Activated CD4-positive, alpha-beta memory T cell treated with anti-CD3 and anti-CD28 coated beads for 36 hours (primary cell): ENCODE measurements around the gene COL18A1. TPM values are rescaled to one million over a fixed set of nuclear protein-coding genes. Genes with fewer than 3 reads are reported as not detected.

Experiments
- CTCF ChIA-PET: fragments of 350-600 bp; sonication (Branson Sonifier 250); formaldehyde crosslinking; loops from one replicate; lab custom pipeline; 2021; ENCODE audit warnings: antibody characterized with exemption, inconsistent platforms; lab: Charles Lee
- POLR2A ChIA-PET: fragments of 350-600 bp; sonication (Branson Sonifier 250); formaldehyde crosslinking; loops from one replicate; lab custom pipeline; 2021; ENCODE audit warnings: antibody characterized with exemption; lab: Charles Lee
- DNase-seq: peaks from one replicate; pipeline ENCODE4 v3.0.0-alpha.2; 2020
- H3K27ac Mint-ChIP-seq: one replicate; pipeline ENCODE4 v1.8.0; 2021; ENCODE audit warnings: mixed read lengths
- H3K27me3 Mint-ChIP-seq: one replicate; pipeline ENCODE4 v1.8.0; 2021; ENCODE audit warnings: mixed read lengths
- H3K36me3 Mint-ChIP-seq: one replicate; pipeline ENCODE4 v1.8.0; 2021; ENCODE audit warnings: mixed read lengths
- H3K4me1 Mint-ChIP-seq: one replicate; pipeline ENCODE4 v1.8.0; 2021; ENCODE audit warnings: low read depth, mixed read lengths
- H3K4me3 Mint-ChIP-seq: one replicate; pipeline ENCODE4 v1.8.0; 2021; ENCODE audit warnings: mild to moderate bottlenecking, mixed read lengths
- H3K9me3 Mint-ChIP-seq: one replicate; pipeline ENCODE4 v1.8.0; 2021; ENCODE audit warnings: mixed read lengths
- intact Hi-C: fragments of 100-400 bp; cut with micrococcal nuclease; formaldehyde crosslinking; loops from one replicate; pipeline ENCODE4 v1.15.1; 2023
- total RNA-seq, 2 experiments: library from RNA; stranded (reverse); gene quantifications; one replicate each; pipeline ENCODE4 v1.2.3, GENCODE V29; 2021

COL18A1 gene
- total RNA-seq, 2 experiments from 2014 or later, result 4.5 TPM

DNA sequence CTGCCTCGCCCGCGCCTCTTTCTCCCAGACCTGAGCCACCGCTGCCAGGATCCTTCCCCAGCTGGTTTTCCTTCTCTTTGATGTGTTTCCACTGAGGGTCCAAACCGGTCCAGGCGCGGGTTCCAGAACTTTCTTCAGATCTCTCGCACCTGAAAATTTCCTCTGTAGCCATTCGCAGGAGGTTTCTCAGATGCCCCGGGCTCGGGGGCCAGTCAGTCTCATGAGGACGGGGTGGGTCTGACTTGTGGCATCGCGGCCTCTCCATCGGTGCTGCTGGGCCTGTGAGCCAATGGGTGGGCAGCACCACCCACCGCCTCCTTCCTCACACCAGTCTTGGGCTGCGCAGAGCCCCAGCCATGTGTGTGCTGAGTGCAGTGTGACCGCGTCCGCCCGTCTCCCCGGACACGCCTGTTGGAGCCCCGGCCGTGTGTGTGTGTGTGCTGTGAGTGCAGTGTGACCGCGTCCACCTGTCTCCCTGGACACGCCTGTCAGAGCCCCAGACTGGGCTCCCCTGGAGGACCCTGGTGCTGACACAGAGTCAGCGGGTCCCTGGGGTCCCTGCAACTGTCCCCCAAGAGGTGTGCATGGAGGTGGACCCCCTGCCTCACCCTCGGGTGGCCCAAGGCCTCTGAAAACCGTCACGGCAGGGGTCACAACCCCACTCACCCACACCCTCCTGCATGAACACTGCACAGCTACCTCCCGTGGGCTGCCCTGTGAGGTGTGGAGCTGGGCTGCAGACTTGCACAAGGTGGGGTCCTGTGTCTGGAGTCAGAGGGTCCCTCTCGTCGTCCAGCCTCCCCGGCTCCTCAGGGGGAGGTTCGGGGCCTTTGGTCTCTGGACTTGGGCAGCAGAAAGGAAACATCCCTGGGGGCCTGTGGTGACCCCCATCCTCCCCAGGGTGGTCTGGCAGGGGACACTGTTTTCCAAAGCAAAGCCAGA lies 20.2 kb downstream of the COL18A1 start:
- Mint-ChIP-seq H3K4me3 (no peak overlapping the region), H3K36me3 (no peaks in the 10 kb centered on the region), H3K9me3 (no peaks in the 10 kb centered on the region), H3K27me3 (no peaks in the 10 kb centered on the region), H3K27ac (no peak overlapping the region), H3K4me1 (no peaks in the 10 kb centered on the region)
- ChIA-PET POLR2A (no interaction called here), CTCF (no interaction called here)
- intact Hi-C loops, result no loop called here
- no peak for DNase-seq

DNA sequence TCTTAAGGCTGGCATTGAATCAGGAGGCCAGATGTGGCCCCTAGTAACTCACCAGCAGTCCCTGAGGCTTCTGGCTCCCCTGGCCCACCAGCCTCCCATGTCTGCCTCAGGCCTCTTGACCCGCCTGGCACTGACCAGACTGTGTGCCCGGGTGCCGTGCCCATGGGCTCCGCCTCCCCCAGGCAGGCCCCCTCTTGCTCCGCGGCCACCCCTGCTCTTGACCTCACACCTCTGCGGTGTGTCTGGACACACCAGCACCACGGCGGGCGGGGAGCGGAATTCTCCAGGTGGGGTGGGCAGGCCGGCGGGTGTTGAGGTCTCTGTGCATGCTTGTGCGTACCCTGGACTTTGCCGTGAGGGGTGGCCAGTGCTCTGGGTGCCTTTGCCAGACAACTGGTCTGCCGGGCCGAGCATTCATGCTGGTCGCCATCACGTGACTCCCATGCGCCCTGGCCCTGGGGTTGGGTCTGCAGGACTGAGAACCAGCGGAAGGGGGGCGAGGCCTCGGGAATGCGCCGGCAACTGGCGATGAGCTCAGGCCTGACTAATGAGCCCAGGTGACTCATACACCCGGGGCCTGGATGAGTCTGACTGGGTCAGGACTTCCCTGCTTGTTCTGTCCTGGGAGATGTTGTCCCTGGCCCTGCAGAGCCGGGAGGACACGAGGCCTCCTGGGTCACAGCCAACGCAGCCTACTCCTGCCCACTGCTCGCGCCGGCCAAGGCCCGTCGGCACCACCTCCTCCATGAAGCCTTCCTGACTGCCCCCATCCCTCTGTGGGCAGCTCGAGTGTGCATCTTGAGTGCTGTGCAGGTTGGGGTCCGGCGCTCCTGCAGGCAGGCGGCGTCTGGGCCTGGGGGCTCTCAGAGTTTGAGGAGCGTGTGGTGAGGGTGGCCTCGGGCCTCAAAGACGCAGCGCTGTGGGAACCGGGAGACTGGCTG lies 22.6 kb downstream of the COL18A1 start:
- H3K9me3 Mint-ChIP-seq, result no peaks in the 10 kb centered on the region
- DNase-seq, result no peak
- no peak overlapping the region for H3K27ac Mint-ChIP-seq
- no peak overlapping the region for H3K4me3 Mint-ChIP-seq
- H3K4me1 Mint-ChIP-seq, result no peaks in the 10 kb centered on the region
- intact Hi-C loops, result no loop called here
- peaks cover 3% of the 10 kb centered on the region for H3K27me3 Mint-ChIP-seq
- POLR2A ChIA-PET, result no interaction called here
- no peaks in the 10 kb centered on the region for H3K36me3 Mint-ChIP-seq
- CTCF ChIA-PET, result no interaction called here

DNA sequence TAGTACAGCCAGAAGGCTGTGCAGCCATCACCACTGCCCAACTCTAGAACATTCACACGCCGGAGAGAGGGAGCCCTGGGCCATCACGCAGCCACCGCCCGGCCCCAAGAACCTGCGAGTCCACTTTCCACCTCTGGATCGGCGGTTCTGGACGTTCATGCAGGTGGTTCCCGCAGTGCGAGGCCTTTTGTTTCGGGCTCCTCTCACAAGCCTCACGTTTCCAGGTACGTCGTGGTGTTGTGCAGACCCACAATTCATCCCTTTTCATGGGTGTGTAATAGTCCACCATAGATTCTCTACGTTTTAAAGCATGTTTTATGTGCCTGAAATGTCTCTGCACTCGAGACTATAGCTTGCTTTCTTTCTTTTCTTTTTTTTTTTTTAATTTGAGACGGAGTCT lies 23.6 kb downstream of the COL18A1 start:
- no peak for DNase-seq
- no peaks in the 10 kb centered on the region for H3K9me3 Mint-ChIP-seq
- ChIA-PET CTCF (no interaction called here), POLR2A (no interaction called here)
- H3K36me3 Mint-ChIP-seq, result no peaks in the 10 kb centered on the region
- H3K4me1 Mint-ChIP-seq, result no peaks in the 10 kb centered on the region
- intact Hi-C loops, result no loop called here
- H3K27ac Mint-ChIP-seq, result no peak overlapping the region
- H3K4me3 Mint-ChIP-seq, result no peak overlapping the region
- H3K27me3 Mint-ChIP-seq, result peaks cover 3% of the 10 kb centered on the region

DNA sequence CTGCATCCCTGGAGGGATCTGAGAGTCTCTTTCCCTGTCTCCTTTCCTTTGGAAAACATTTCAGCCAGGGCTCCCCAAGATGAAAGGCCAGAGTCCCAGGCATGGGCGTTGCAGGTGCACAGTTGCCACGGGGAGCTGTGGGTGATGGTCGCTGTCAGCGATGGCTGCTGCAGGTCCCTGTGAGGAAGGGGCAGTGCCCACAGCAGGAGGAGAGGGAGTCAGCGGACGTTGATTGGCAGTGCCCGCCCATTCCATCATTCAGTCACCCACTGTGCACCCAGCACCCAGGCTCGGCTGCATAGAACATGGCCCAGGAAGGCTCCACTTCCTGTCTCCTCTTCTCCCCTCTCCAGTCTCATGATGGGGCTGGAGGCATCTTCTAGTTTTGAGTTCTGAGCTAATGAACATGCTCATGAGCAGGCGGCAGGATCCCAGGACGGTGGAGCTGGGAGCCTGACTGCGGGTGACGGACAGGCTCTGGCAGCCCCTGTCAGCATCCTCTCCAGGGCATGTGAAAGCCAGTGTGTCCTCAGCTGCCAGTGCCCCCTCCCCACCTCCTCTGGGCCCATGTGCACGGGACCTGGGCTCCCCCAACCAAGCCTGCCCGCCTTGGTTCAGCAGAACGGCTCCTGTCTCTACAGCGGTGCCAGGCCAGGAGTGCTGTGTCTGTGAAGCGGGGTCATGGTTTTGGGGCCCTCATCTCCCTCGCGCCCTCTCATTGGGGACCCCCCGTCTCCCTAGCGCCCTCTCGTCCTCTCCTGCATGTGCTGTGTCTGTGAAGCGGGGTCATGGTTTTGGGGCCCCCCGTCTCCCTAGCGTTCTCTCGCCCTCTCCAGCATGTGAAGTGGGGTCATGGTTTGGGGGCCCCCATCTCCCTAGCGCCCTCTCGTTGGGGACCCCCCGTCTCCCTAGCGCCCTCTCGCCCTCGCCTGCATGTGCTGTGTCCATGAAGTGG lies 24.5 kb downstream of the COL18A1 start:
- ChIA-PET CTCF (no interaction called here), POLR2A (no interaction called here)
- H3K36me3 Mint-ChIP-seq, result no peaks in the 10 kb centered on the region
- H3K4me3 Mint-ChIP-seq, result no peak overlapping the region
- H3K9me3 Mint-ChIP-seq, result no peaks in the 10 kb centered on the region
- H3K27me3 Mint-ChIP-seq, result peaks cover 6% of the 10 kb centered on the region
- DNase-seq, result no peak
- H3K27ac Mint-ChIP-seq, result no peak overlapping the region
- H3K4me1 Mint-ChIP-seq, result no peaks in the 10 kb centered on the region
- intact Hi-C loops, result no loop called here

DNA sequence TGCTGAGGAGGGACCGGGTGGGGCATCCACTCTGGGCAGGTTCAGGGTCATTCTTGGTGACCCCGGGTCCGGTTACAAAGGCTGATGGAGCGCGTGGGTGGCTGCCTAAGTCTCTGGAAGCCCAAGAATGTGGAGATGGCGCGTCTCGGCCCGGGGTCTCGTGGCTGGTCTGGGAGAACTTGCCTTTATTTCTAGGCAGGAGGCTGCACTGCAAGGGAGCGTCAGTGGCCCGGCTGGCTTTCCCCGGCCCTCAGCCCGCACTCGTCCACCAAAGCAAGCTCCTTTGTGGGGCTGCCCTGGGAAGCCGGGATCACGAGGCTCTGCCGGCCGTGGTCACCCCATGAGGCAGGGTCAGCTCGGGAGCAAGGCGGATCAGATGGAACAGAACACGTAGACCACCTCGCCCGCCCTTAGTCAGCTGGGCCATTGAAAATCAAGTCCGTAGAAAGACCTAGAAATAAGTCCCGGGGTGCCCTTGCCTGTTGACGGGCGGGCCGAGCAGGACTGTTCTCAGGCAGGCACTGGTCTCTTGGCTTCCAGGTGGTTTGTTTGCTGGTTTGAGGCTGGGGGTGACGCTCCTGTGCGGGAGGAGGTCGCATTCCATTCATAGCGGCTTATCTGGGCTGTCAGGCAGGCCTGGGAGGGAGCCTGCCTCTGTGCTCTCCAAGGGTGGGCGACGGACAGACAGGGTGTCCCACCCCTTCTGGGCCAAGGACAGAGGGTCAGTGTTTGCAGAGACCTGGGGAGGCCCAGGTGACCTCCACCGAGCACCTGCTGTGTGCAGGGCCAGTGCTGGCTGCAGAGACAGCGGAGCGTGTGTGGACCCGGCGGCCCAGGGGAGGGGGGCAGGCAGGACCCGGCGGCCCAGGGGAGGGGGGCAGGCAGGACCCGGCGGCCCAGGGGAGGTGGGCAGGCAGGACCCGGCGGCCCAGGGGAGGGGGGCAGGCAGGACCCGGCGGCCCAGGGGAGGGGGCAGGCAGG lies 25.8 kb downstream of the COL18A1 start:
- DNase-seq, result no peak
- Mint-ChIP-seq H3K27ac (no peak overlapping the region), H3K4me1 (no peaks in the 10 kb centered on the region), H3K4me3 (no peak overlapping the region), H3K36me3 (no peaks in the 10 kb centered on the region), H3K27me3 (peaks cover 9% of the 10 kb centered on the region), H3K9me3 (no peaks in the 10 kb centered on the region)
- intact Hi-C loops, result no loop called here
- CTCF ChIA-PET, result no interaction called here
- POLR2A ChIA-PET, result no interaction called here

DNA sequence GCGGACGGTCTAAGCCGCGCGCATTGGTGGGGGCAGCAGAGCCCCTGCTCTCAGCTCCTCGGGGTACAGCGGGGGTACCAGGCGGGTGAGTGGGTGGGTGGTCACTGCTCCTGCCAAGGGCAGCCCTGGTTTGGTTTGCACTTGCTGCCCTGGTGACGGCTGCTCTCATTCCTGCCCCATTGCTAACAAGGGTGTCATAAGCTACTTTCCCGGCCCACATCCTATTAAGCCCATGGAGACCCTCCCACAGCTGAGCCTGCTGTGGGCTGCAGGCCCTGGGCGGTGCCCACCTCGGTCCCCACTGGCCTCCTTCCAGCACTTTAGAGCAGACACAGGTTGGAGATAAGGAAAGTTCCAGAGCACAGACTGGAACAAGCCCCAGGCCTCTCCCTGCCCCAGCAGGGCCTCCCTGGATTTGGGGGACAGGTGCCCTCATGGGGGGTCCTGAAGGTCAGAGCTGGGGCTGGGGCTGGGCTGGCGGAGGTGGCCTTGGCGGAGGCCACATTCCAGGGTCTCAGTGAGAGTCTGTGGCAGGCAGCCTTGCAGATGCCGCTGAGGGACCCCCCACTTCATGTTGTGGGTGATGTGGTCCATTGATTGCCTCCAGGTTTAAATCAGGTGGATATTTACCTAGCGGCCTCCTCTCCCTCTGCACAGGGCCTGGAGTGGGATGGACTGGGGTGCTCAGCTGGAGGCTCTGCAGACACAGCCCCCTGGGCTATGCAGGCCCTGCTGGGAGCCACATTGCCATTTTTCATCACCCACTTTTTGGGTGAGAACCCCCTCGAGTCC lies 27.0 kb downstream of the COL18A1 start:
- Mint-ChIP-seq H3K27me3 (peaks cover 11% of the 10 kb centered on the region), H3K27ac (no peak overlapping the region), H3K9me3 (no peaks in the 10 kb centered on the region), H3K4me1 (no peaks in the 10 kb centered on the region), H3K4me3 (no peak overlapping the region), H3K36me3 (no peaks in the 10 kb centered on the region)
- ChIA-PET POLR2A (no interaction called here), CTCF (no interaction called here)
- no peak for DNase-seq
- intact Hi-C loops, result no loop called here

DNA sequence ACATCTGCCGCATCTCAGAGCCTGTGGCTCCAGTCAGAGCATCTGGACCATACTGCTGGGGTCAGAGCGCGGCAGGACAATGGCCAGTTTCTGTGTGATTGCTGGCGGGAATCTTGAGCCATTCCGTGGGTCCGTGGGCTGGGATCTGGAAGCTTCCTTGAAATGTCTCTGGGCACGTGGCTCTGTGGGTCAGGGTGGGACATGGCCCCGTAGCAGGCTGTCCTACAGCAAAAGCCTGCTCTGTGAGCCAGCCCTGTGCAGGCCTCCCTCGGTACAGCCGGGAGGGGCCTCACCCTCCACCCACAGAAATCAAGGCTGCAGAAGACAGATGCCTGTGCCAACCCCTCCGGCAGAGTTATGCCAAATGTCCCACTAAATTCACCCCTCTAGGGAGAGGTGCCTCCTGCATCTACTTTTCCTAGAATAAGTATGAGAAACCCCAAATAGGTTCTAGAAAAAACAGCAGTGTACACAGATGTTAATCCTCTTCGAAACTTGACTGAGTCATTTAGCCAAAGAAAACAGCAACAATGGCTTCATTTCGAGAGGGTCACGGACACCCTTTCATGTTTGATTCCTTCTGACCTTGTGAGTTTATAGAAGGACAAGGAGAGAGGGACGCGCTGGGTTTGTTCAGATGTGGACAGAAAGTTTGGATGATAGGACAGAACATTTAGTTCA lies 27.8 kb downstream of the COL18A1 start:
- Mint-ChIP-seq H3K27me3 (peaks cover 11% of the 10 kb centered on the region), H3K4me1 (no peaks in the 10 kb centered on the region), H3K27ac (no peak overlapping the region), H3K9me3 (no peaks in the 10 kb centered on the region), H3K4me3 (no peak overlapping the region), H3K36me3 (no peaks in the 10 kb centered on the region)
- no peak for DNase-seq
- intact Hi-C loops, result no loop called here
- CTCF ChIA-PET, result no interaction called here
- POLR2A ChIA-PET, result no interaction called here

DNA sequence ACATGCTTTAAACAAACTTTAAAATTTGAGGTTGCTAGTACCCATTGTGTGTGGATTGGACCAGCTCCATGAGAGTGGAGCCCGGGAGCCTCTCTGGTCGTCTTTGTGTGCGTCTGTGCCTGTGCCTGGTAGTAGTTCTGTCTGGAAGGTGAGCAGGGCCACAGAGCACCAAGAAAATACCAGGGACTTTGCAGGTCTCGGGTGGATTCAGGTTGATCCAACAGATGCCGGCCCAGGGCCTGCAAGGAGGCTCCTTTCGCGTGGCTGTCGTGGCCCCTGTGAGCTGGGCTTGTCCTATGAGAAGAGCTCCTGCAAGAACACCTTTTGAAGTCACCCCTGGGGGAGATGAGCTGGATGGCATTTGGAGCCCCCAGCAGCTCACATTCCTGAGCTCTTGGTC lies 28.3 kb downstream of the COL18A1 start:
- CTCF ChIA-PET, result no interaction called here
- no peaks in the 10 kb centered on the region for H3K4me1 Mint-ChIP-seq

DNA sequence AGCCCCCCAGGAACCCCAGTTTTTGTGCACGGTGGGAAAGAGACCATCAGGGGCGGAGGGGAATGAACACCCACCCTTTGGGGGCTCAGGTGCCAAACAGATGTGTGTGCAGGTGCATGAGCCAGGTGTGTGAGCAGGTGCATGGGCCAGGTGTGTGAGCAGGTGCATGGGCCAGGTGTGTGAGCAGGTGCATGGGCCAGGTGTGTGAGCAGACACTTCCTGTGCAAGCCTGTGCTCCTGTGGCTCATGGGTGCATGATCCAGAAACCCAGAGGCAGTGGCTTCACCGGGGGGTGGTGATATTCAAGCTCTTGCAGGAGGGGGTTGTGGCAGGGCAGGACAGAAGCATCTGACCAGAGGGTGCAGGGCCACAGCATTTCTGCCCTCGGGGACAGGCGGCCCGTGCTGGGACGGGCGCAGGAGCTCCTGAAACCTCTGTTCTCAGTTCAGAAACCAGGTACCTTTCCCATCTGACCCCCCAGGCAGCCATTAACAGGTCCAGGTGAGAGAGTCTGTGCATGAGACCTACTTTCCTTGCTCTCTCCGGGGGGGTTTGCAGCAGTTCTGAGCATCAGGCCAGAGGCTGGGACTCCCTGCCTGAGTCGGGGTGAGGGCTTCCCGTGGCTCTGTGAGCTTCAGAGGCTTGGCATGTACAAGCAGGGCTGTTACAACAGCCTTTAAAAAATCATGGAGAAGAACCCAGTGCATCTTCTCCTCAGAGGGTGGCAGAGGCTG lies 29.1 kb downstream of the COL18A1 start:
- H3K36me3 Mint-ChIP-seq, result no peaks in the 10 kb centered on the region
- no peaks in the 10 kb centered on the region for H3K9me3 Mint-ChIP-seq
- H3K4me1 Mint-ChIP-seq, result no peaks in the 10 kb centered on the region
- peaks cover 11% of the 10 kb centered on the region for H3K27me3 Mint-ChIP-seq
- POLR2A ChIA-PET, result no interaction called here
- no peak overlapping the region for H3K4me3 Mint-ChIP-seq
- intact Hi-C loops, result no loop called here
- DNase-seq, result no peak
- no peak overlapping the region for H3K27ac Mint-ChIP-seq
- CTCF ChIA-PET, result no interaction called here

More for the DNA sequence above, 28.3 kb downstream of the COL18A1 start:
- POLR2A ChIA-PET, result no interaction called here
- H3K36me3 Mint-ChIP-seq, result no peaks in the 10 kb centered on the region
- no peak overlapping the region for H3K4me3 Mint-ChIP-seq
- intact Hi-C loops, result no loop called here
- H3K27ac Mint-ChIP-seq, result no peak overlapping the region
- peaks cover 11% of the 10 kb centered on the region for H3K27me3 Mint-ChIP-seq
- no peak for DNase-seq
- H3K9me3 Mint-ChIP-seq, result no peaks in the 10 kb centered on the region
